ENCODE data around the gene PDSS2. TPM values are rescaled to one million over a fixed set of nuclear protein-coding genes. Genes with fewer than 3 reads are reported as not detected.

Gene PDSS2, protein sequence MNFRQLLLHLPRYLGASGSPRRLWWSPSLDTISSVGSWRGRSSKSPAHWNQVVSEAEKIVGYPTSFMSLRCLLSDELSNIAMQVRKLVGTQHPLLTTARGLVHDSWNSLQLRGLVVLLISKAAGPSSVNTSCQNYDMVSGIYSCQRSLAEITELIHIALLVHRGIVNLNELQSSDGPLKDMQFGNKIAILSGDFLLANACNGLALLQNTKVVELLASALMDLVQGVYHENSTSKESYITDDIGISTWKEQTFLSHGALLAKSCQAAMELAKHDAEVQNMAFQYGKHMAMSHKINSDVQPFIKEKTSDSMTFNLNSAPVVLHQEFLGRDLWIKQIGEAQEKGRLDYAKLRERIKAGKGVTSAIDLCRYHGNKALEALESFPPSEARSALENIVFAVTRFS
- total RNA-seq (2014; rRNA removed; shearing (Covaris generic)), result 7.3 and 8.2 TPM in 2 replicates

GRCh38 chr6:107459283-107460082 lies at the start of gene PDSS2:
Gene PDSS2, minus strand, starts transcription at chr6:107459564. Its CDS starts 279 bp downstream, at chr6:107459285.
- peak; percentile 91 for DNase-seq (ENCODE audit: low spot score)

DNA sequence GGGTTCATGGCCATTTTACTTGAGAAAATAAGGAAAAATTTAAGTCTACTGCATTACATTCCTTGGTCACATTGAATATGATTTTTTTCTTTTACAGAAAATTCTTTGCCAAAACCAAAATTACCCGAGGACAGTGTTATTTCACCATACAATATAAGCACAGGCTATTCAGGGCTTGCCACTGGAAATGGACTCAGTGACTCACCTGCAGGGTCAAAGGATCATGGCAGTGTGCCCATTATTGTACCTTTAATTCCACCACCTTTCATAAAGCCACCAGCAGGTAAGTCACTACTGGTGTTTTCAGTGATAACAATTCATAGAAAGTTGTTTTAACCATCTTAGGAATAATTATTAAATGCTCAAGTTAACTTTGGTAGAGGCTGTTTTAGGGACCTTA lies 46.8 kb upstream of the PDSS2 start:
- no peak for DNase-seq (ENCODE audit: low spot score)

DNA sequence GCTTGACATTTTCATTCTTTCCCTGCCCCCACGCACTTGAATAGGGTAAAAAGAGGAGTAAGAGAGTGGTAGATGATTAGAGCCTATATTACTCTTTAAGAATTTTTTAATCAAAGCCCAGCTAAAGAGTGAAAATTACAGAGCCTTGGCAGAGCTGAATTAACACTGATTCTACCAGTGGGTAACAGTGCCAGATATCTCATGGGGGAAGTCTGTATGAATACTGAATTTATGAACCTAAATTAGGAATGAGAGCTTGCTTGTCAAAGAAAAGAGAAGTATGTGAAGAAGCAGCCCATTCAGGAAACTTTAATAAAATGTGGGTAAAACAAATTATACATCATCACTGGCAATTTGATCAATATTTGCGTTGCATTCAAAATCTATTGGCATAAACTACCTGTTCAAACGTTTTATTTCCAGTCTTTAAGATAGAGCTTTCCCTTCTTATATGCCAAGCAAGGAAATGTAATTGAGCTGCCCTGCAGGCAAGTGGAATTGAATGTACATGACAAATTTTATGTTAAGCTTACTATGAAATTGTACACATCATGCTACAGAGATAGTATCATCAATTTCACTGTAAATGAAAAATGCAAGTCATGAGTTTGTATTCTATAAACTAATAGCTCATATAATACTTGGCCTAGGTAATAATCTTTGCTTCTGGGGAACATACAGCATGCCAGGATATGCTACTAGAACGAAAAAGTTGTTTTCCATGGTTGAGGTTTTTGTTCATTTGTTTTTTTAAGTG lies 45.1 kb upstream of the PDSS2 start:
- DNase-seq (ENCODE audit: low spot score), result no peak

GRCh38 chr6:107496892-107497684 lies 37.7 kb upstream of the PDSS2 start:
- DNase-seq (ENCODE audit: low spot score), result no peak

GRCh38 chr6:107495971-107496370 lies 36.6 kb upstream of the PDSS2 start:
- no peak for DNase-seq (ENCODE audit: low spot score)

DNA sequence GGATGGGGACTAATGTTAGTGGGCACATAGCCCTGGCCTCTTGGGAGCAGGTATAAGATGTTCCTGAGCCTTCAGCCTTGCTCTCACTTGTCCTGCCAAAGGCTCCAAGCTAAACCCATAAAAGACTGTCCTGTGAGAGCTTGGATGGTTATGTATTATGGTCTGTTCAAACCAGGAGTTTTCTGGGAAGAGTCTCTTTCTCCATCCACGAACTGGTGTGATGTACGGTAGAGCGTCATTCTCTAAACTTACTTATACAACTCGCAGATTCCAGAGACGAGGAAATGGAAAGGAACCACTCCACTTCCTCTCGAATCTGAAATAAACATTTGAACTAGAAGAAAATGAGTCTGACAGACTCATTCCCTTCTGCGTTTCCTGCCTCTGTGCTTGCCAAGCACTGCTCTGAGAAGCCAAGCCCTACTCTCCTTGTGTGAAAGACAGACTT lies 35.9 kb upstream of the PDSS2 start:
- DNase-seq (ENCODE audit: low spot score), result no peak

GRCh38 chr6:107493158-107494057 lies 34.0 kb upstream of the PDSS2 start:
- no peak for DNase-seq (ENCODE audit: low spot score)

DNA sequence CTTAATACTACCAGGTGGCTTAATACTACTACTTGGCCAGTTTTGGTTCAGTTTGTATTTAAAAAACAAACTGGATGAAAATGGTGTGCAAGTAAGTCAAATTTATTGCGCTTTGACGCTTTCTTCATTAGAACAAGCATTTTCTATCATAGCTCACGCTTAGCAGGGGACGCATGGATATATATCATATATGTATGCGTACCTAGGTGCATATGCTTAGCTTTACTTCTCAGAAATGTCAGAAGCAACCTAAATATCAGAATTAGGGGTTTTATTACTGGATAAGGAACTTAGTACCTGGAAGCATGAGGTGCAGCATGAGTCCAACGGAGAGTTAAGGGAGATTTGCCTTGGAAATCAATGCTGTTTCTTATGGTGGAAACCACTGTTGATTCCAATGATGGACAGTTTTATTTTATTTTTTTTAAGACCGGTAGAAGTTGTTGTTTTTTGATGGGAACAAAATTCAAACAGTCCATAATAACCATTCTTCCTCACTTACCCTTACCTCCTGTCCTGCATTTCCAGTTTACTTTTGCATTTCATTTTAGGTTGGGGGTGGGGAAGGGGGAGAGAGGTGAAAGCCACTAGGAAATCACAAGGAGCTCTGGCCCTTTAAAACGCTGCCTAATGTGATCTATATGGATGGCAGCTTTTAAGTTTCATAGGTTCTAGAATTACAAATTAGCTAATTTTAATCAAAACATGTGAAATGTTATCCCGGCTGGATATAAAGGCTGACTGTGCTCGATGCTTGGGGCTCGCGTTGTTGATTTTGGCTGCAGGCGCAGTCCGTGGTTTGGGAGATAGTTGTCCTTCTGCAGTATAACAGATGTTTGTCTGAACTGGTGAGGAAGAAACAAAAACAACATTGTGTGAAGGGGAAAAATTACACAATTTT lies 32.6 kb upstream of the PDSS2 start:
- no peak for DNase-seq (ENCODE audit: low spot score)

- DNase-seq (ENCODE audit: low spot score), result no peak
These were observed 31.8 kb upstream of the PDSS2 start for GRCh38 chr6:107491138-107491609.

- DNase-seq (ENCODE audit: low spot score), result no peak
These were observed 31.3 kb upstream of the PDSS2 start for GRCh38 chr6:107490566-107491137.

DNA sequence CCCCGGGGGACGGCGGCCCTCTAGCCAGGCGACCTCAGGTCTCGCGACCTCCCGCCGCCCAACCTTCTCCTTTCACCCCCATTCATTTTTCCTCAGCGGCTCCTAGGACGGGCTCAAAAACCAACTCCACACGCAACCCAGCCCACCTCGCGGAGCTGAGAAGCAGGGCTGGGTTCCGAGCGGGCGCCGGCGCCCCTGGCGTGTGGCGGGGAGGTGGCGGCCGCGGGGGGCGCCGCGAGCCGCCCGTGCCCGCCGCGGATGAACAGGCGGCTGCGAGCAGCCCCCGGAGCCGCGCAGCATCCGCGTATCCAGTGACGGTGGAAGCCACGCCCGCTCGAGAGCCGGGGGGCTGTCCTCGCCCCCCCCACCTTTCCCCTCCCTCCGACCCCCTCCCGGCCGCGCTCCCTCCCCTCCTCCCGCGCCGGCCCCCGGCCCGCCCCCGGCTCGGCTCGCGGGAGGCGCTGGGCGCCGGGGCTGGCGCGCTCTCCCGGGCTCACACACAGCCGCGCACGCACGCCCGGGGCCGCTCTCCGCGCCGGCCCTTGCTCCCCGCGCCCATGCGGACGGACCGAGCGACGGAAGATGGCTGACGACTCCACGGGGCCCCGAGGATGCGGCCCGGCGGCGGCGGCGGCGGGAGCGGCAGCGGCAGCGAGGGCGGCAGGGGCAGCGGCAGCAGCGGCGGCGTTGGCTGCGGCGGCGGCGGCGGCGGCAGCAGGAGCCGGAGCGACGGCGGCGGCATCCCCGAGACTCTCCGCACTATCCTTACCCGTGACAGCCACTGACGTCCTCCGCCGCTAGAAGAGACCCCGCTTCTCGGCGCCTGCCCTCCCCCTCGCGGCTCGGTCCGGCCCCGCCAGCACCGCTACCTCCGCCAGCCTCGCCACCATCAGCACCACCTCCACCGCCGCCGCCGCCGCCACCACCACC lies 30.5 kb upstream of the PDSS2 start, which contains the start of gene SOBP:
Gene SOBP (plus strand): TSS at position 482 of the 930 bp plus-strand sequence. CDS start 500 bp downstream, outside the sequence.
- no peak for DNase-seq (ENCODE audit: low spot score)

- no peak for DNase-seq (ENCODE audit: low spot score)
These were observed 29.7 kb upstream of the PDSS2 start for GRCh38 chr6:107488875-107489635.

GRCh38 chr6:107488174-107488874 lies 29.0 kb upstream of the PDSS2 start:
- DNase-seq (ENCODE audit: low spot score), result no peak

DNA sequence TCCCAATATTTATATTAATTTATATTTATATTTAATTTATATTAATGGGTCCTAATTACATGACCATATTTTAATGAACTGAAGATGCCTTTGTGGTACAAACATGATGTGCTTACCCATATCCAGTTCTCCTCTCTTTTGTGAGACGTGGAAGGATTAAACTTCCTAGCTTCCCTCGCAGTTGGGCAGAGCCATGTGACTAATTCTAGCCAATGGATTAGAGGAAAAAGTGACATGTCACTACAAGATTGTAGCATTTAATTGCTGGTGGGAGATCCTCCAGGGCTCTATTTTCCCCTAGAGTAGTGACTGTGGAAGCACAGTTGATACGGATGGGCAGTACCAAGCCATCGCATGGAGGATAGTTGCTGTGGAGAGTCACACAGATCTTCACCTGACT lies 25.8 kb upstream of the PDSS2 start:
- DNase-seq (ENCODE audit: low spot score), result no peak

GRCh38 chr6:107479089-107479690 lies 19.8 kb upstream of the PDSS2 start:
- no peak for DNase-seq (ENCODE audit: low spot score)
